ENCODE results near the gene PSME2.
A peak's percentile ranks its signal among the peaks of the same experiment; 100 is the strongest.
"Not testable (repeated sequence)": the region's sequence is repeated elsewhere in the genome, so short reads cannot be mapped to it uniquely, and the experiment has no call there.

Gene PSME2

DNA sequence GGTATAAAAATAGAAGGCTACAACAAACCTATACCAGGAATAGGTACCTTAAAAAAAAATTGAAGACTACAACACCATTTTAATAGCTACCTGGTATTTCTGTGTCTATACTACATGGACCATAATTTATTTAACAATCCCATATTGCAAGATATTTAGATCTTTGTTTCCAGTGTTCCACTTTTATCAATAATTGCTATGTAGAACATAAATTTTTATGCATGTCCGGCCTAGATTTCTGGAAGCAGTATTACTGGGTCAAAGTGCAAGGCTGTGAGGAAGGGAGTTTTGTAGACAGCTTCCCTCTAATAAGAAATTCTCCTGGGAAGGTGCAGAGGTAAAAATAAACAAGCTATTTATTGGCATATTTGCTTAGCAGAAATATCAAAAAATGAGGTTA is 35.9 kb downstream of the PSME2 start:
- no peak for DNase-seq

GRCh38 chr14:24110060-24110459 is 36.4 kb downstream of the PSME2 start:
- DNase-seq, result no peak

- DNase-seq, result no peak
These were observed 38.0 kb downstream of the PSME2 start for GRCh38 chr14:24108336-24108874.

GRCh38 chr14:24106672-24107271 is 39.6 kb downstream of the PSME2 start:
- DNase-seq, result no peak

DNA sequence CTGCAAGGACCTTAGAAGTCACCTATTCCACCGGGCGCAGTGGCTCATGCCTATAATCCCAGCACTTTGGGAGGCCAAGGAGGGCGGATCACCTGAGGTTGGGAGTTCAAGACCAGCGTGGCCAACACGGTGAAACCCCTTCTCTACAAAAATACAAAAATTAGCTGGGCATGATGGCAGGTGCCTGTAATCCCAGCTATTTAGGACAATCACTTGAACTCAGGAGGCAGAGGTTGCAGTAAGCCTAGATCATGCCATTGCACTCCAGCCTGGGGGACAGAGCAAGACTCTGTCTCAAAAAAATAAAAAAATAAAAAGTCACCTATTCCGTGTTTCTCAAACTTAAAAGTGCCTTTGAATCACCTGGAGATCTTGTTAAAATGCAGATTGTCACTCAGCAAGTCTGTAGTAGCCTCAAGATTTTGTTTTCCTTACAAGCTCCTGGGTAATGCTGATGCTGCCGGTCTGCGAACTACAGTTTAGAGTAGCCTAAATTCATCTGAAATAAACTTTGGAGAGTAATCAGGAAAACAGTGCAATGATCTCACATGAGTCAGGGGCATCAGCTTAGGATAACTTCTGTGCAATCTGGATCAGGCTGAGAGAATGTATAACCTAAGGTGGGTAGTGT is 40.7 kb downstream of the PSME2 start:
- DNase-seq, result not testable (repeated sequence)

- DNase-seq, result no peak
These were observed 43.0 kb downstream of the PSME2 start for GRCh38 chr14:24103451-24103850.

DNA sequence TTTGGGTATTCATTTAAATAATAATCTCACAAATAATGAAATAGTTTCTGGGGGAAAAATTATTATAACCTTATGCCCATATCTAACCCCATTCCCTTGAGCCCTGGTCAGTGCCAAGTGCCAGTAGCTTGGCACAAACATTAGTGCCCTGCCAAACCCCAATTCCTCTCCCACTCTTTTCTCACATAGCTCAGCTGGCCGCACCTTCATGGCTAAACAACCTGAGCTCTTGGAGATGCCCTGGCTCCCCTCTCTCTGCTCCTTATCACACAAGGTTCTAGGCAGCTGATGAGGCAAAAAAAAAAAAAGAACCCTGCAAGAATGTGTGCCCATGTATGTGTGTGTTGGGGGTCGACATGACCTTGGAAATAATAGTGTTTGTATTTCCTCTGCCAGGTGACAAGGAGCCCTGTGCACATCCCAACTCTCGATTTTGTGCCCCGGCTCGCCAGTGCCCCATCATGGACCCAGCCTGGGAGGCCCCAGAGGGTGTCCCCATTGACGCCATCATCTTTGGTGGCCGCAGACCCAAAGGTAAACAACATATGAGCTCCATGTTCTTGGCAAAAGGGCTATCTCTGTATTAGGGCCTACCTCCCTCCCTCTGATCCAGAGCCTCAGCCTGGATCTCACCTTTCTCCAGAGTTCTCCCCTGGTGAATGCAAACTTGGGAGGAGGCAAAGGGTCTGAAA is 43.9 kb downstream of the PSME2 start:
- DNase-seq, result no peak

DNA sequence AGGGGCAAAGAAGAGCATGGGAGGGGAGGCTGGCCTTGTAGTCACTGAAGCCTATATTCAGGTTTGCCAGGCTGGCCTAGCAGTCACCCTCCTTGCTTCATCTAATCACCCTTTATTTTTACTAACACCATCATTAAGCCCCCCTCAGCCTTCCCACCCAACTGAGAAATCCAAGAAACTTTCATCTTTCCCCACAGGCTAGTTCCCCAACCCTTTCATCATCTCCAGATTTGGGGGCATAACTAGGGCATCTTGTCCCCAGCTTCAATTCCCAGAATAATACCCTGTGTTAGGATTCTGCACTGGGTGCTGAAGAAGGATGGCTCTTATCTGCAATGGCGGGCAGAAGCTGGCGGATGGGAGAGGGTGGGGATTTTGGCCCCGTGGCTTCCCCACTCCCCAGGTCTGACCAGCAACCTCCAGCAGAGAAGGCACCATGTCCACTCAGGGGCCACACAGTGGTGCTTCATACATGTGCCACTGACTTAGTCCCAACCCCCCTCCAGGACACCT is 45.4 kb downstream of the PSME2 start:
- DNase-seq, result no peak

- no peak for DNase-seq
These were observed 46.0 kb downstream of the PSME2 start for GRCh38 chr14:24100197-24100981.

DNA sequence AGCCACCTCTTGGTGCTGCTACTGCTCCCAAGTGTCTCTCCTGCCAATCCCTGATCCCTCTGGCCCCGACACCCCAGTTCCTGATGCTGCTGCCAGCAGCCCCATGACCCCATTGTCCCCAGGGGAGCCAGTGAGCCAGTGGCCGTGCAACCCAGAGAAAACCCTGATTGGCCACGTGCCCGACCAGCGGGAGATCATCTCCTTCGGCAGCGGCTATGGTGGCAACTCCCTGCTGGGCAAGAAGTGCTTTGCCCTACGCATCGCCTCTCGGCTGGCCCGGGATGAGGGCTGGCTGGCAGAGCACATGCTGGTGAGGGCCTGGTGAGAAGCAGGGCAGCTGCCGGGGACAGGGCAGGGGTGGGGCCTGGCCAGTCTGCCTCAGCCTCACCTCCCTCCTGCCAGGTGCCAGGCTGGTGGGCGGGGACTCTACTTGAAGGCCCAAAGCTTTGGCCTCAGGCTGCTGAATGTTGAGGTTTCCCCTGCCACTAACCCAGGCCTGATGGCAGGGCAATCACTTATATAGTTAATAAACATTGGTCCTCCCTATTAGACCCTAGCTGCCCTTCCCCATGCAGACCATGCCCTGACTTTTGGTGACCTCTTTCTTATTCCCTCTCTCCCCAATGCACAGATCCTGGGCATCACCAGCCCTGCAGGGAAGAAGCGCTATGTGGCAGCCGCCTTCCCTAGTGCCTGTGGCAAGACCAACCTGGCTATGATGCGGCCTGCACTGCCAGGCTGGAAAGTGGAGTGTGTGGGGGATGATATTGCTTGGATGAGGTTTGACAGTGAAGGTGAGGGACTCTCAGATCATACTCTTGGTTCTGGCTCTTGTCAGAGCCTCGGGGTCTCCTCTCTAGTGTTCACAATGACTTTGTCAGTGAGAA is 47.2 kb downstream of the PSME2 start:
- DNase-seq, result peak; percentile 63

DNA sequence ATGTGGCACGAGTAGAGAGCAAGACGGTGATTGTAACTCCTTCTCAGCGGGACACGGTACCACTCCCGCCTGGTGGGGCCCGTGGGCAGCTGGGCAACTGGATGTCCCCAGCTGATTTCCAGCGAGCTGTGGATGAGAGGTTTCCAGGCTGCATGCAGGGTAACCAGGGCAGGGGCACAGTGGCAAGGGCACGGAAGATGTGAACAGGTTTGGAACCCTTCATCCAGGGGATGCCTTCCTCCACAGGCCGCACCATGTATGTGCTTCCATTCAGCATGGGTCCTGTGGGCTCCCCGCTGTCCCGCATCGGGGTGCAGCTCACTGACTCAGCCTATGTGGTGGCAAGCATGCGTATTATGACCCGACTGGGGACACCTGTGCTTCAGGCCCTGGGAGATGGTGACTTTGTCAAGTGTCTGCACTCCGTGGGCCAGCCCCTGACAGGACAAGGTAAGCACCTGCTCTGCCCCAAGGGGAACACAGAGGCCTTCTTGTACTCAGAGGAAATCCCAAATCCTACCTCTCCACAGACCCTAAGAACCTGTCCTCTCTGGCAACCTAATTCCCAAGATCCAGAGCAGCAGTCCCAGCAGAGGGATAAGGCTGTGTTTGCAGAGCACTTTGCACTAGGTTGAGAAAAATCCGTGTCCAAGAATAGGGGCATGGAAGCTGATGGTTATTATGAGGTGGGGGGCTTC is 48.0 kb downstream of the PSME2 start:
- no peak for DNase-seq

GRCh38 chr14:24096545-24097181 is 49.7 kb downstream of the PSME2 start:
- DNase-seq, result no peak

- DNase-seq, result no peak
These were observed 50.9 kb downstream of the PSME2 start for GRCh38 chr14:24095271-24096068.

DNA sequence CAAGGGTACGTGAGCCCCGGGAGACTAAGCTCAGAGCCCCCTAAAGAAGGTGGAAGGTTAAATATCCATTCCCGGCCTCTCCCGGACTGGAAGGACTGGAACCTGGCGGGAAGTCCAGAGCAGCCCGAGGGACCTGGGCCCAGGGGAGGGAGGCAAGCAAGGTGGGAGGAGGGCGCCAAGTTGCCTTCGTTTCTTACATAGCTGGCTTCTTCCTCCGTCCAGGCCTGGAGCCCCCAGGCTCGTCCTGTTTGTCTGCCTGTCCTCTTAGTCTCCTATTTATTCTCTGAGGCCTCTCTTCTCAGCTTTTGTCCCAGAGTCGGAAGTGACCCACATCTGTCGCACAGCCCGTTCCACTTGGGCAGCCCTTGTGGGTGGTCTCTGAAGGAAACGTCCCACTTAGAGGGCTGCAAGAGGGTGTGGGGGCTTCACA is 51.6 kb downstream of the PSME2 start:
- no peak for DNase-seq

DNA sequence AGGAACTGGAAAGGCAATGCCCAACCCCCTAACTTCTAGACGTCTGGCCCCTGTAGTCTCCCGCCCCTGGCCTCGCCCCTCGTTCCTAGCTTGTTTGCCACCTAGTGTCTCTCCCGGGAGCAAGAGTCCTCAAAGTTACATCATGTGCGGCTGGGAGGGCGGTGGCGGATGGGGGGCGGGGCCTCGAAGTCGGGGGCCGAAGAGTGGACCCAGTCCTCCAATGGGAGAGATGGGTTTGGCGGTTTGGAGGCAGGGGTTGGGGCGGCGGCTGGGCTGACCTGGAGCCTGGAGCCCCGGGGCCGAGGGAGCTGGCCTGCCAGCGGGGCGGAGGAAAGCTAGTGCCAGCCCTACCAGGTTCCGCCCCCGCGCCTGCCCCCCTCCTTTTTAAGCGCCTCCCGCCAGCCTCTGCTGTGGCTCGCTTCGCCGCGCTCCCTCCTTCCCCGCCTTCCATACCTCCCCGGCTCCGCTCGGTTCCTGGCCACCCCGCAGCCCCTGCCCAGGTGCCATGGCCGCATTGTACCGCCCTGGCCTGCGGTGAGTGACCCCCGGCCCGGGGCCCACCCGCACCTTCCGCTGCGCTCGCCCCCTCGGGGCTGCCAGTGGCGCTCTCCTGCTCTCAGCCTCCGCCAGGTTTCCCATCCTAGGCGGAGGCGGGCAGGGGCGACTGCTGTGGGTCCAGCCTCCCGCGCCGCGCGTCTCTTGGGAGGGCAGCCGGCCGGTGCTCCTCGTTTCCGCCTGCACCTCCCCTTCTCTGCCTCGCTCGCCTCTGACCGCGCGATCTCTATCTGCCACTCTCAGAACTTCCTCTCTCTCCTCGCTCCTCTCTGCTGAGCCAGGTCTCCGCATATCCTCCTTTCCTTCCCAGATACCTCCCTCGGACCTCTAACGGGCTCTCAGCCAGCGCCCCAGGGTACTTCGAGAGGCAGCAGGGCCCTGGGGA is 52.2 kb downstream of the PSME2 start, which contains the start of gene PCK2:
TSS of gene PCK2 (plus strand) at position 411 of the 940 bp plus-strand sequence. CDS start at position 506, 95 bp downstream.
- peak; percentile 91 for DNase-seq

Data from DMS153 (cell line).